Activated naive CD8-positive, alpha-beta T cell treated with anti-CD3 and anti-CD28 coated beads, Interleukin-2, amount 10 ng/mL, durations not matched to agents 7 days and 5 days (primary cell): ENCODE results near the gene IMP4. TPM values are rescaled to one million over a fixed set of nuclear protein-coding genes. Genes with fewer than 3 reads are reported as not detected.

Experiments used
- ATAC-seq: fragments of 150-1000 bp; cut with Tn5 transposase; one replicate; pipeline ENCODE4 v1.10.0; 2021; ENCODE audit warnings: low read depth, moderate library complexity
- POLR2A ChIA-PET: fragments of 350-600 bp; sonication (Branson Sonifier 250); formaldehyde crosslinking; loops from one replicate; lab custom pipeline; 2021; ENCODE audit warnings: antibody characterized with exemption; lab: Charles Lee
- DNase-seq: peaks from one replicate; pipeline ENCODE4 v3.0.0; 2021
- H3K27ac Mint-ChIP-seq: one replicate; pipeline ENCODE4 v1.8.0; 2022; ENCODE audit warnings: mild to moderate bottlenecking, mixed read lengths
- H3K27me3 Mint-ChIP-seq: one replicate; pipeline ENCODE4 v1.8.0; 2022; ENCODE audit warnings: mild to moderate bottlenecking, moderate library complexity, mixed read lengths
- H3K36me3 Mint-ChIP-seq: one replicate; pipeline ENCODE4 v1.8.0; 2021; ENCODE audit warnings: mild to moderate bottlenecking, mixed read lengths
- H3K4me1 Mint-ChIP-seq: one replicate; pipeline ENCODE4 v1.8.0; 2021; ENCODE audit warnings: mixed read lengths
- H3K4me3 Mint-ChIP-seq: one replicate; pipeline ENCODE4 v1.8.0; 2022; ENCODE audit warnings: mild to moderate bottlenecking, moderate library complexity, mixed read lengths
- H3K9me3 Mint-ChIP-seq: one replicate; pipeline ENCODE4 v1.8.0; 2021; ENCODE audit warnings: mixed read lengths
- total RNA-seq, 2 experiments: library from RNA; stranded (reverse); gene quantifications; one replicate each; pipeline ENCODE4 v1.2.3, GENCODE V29; 2021

The IMP4 gene, protein sequence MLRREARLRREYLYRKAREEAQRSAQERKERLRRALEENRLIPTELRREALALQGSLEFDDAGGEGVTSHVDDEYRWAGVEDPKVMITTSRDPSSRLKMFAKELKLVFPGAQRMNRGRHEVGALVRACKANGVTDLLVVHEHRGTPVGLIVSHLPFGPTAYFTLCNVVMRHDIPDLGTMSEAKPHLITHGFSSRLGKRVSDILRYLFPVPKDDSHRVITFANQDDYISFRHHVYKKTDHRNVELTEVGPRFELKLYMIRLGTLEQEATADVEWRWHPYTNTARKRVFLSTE
- 10 to 100 TPM; 64.9 to 65.8 TPM for total RNA-seq

DNA sequence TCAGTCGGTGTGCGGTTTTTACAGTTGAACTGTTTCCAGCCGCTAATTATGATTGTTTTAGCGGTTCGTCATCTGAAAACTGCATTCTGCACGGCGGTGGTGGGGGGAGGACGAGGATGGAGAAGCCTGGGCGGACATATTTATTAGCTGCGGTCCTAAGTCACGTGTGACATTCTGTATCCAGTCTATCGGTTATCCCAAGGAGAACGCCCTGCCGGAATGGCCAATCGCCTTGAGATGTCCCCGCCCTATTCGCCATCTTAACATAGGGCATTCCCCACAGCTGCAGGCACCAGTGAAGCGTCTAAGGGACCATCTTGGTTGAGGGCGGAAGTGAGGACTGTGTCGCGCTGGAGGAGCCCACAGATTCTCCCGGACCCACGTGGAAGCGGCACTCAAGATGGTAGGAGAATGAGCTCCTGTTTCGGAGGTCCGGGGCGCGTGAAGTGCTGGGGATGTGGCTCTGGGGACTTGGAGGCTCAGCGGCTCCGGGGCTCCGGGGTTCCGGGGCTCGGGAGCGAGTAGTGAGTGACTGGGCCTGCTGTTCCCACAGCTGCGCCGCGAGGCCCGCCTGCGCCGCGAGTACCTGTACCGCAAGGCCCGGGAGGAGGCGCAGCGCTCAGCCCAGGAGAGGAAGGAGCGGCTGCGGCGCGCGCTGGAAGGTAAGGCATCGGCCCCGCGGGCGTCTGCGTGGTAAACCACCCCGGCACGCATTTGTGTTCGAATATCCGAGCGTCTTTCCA, at the start of gene IMP4:
Gene IMP4, plus strand, starts transcription at position 365 of the 743 bp plus-strand sequence. Its CDS starts 36 bp downstream, at position 401.
- DNase-seq, result peak; percentile 87
- no peaks in the 10 kb centered on the region for H3K27me3 Mint-ChIP-seq
- peak within 1 kb of the TSS; percentile 99 for H3K4me3 Mint-ChIP-seq
- POLR2A ChIA-PET, result interaction anchor here (1.0 to 3.9 kb wide), 11 partner anchors 8 to 699 kb away, joined by 3 to 42 read pairs (median 11); partner anchors contain the start of genes MZT2B, PTPN18 and SMPD4
- peak within 1 kb of the TSS; percentile 98 for H3K27ac Mint-ChIP-seq
- H3K36me3 Mint-ChIP-seq, result peaks cover 41% of the 10 kb centered on the region
- H3K9me3 Mint-ChIP-seq, result no peaks in the 10 kb centered on the region
- ATAC-seq, result peak; percentile 90
- peaks cover 17% of the 10 kb centered on the region for H3K4me1 Mint-ChIP-seq

DNA sequence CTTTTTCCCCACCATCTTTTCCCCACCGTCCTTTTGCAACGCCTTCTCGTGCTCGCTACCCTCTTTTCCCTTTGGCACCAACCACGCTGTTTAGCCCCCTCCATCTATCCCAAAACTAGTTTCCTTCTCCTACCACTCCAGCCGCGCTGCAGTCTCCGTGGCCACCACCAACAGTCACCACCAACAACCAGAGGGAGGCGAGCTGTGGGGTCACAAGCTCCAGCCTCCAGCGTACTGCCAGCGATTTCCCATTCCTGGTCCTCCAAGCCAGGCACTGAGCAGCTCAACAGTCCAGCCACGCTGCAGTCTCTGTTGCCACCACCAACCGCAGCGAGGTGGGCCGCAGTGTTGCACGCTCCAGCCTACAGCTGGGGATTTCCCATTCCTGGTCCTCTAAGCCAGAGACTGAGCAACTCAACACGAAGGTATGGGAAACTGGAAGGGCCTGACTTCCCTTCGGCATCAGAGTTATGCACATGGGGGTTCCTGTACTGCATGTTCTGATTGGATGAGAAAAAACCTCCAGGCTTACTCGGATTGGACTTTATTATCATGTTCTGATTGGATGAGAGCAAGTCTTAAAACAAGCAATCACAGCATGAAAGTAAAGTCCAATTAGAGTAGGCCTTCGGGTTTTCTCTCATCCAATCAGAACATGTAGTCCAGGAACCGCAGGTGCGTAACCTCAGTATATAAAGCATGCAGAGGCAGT, 42.3 kb upstream of the IMP4 start:
- no peaks in the 10 kb centered on the region for H3K4me1 Mint-ChIP-seq
- DNase-seq (no peak), ATAC-seq (no peak)
- no peak overlapping the region for H3K27ac Mint-ChIP-seq
- H3K9me3 Mint-ChIP-seq, result no peaks in the 10 kb centered on the region
- no peak overlapping the region for H3K4me3 Mint-ChIP-seq
- peaks cover 22% of the 10 kb centered on the region for H3K27me3 Mint-ChIP-seq
- POLR2A ChIA-PET, result no interaction called here
- no peaks in the 10 kb centered on the region for H3K36me3 Mint-ChIP-seq

DNA sequence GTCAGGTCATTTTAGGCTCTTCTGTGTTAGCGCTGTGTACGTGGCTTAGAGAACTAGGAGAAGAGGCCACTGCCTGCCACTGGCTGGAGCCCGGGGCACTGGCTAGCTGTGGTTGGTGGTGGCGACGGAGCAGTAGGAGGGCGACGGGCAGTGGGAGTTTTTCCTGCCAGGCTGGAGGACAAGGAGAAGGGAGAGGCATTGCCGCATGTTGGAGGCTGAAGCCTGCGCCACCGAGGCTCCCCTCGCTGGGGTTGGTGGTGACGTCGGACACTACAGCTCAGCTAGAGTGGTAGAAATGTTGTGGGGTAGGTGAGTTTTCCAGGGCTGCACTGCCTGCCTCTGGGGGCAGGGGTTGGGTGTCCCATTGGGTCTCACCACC, 41.7 kb upstream of the IMP4 start:
- no peak for DNase-seq
- no peaks in the 10 kb centered on the region for H3K36me3 Mint-ChIP-seq
- ATAC-seq, result no peak
- no peaks in the 10 kb centered on the region for H3K9me3 Mint-ChIP-seq
- no peaks in the 10 kb centered on the region for H3K4me1 Mint-ChIP-seq
- H3K4me3 Mint-ChIP-seq, result no peak overlapping the region
- H3K27me3 Mint-ChIP-seq, result peaks cover 25% of the 10 kb centered on the region
- POLR2A ChIA-PET, result no interaction called here
- H3K27ac Mint-ChIP-seq, result no peak overlapping the region

- no peak for ATAC-seq
- peaks cover 18% of the 10 kb centered on the region for H3K27me3 Mint-ChIP-seq
- POLR2A ChIA-PET, result no interaction called here
- H3K4me1 Mint-ChIP-seq, result no peaks in the 10 kb centered on the region
- no peaks in the 10 kb centered on the region for H3K36me3 Mint-ChIP-seq
- H3K9me3 Mint-ChIP-seq, result no peaks in the 10 kb centered on the region
- no peak for DNase-seq
- no peak overlapping the region for H3K4me3 Mint-ChIP-seq
- H3K27ac Mint-ChIP-seq, result no peak overlapping the region
Measured at GRCh38 chr2:130302164-130302886, 40.4 kb upstream of the IMP4 start.

GRCh38 chr2:130303169-130303568, 39.5 kb upstream of the IMP4 start:
- Mint-ChIP-seq H3K4me3 (no peak overlapping the region), H3K27ac (peak overlapping the region; percentile 11), H3K36me3 (no peaks in the 10 kb centered on the region), H3K4me1 (no peaks in the 10 kb centered on the region), H3K27me3 (peaks cover 11% of the 10 kb centered on the region), H3K9me3 (no peaks in the 10 kb centered on the region)
- DNase-seq, result no peak
- no peak for ATAC-seq
- POLR2A ChIA-PET, result no interaction called here

DNA sequence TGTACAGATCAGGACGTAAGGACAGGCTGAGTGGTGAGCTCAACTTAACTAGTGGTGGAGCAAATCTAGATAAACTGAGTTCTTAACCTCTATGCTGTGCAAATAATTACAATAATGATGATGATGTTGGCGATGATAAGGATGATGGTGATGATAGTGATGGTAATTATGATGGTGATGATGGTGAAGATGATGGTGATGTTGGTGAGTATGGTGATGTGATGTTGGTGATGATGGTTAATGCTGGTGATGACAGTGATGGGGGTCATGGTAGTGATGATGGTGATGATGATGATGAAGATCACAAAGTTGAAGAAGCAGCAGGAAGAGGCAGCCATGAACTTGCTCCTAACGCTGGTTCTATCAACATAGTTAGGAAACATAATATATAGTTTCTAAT, 38.0 kb upstream of the IMP4 start:
- Mint-ChIP-seq H3K27ac (no peak overlapping the region), H3K4me1 (no peaks in the 10 kb centered on the region), H3K4me3 (no peak overlapping the region), H3K36me3 (no peaks in the 10 kb centered on the region), H3K9me3 (no peaks in the 10 kb centered on the region), H3K27me3 (peaks cover 8% of the 10 kb centered on the region)
- ATAC-seq, result no peak
- DNase-seq, result no peak
- POLR2A ChIA-PET, result no interaction called here

GRCh38 chr2:130307850-130308249, 34.8 kb upstream of the IMP4 start:
- POLR2A ChIA-PET, result no interaction called here
- ATAC-seq (no peak), DNase-seq (no peak)
- Mint-ChIP-seq H3K36me3 (no peaks in the 10 kb centered on the region), H3K4me3 (no peak overlapping the region), H3K4me1 (no peaks in the 10 kb centered on the region), H3K27me3 (peaks cover 8% of the 10 kb centered on the region), H3K9me3 (no peaks in the 10 kb centered on the region), H3K27ac (no peak overlapping the region)

- peaks cover 5% of the 10 kb centered on the region for H3K27me3 Mint-ChIP-seq
- POLR2A ChIA-PET, result no interaction called here
- no peaks in the 10 kb centered on the region for H3K4me1 Mint-ChIP-seq
- H3K36me3 Mint-ChIP-seq, result no peaks in the 10 kb centered on the region
- no peak overlapping the region for H3K4me3 Mint-ChIP-seq
- DNase-seq, result no peak
- ATAC-seq, result no peak
- no peaks in the 10 kb centered on the region for H3K9me3 Mint-ChIP-seq
- H3K27ac Mint-ChIP-seq, result no peak overlapping the region
Measured at GRCh38 chr2:130310881-130311280, 31.8 kb upstream of the IMP4 start.

GRCh38 chr2:130313812-130314334, 28.8 kb upstream of the IMP4 start:
- no peak overlapping the region for H3K4me3 Mint-ChIP-seq
- no peak overlapping the region for H3K27ac Mint-ChIP-seq
- no peak for DNase-seq
- H3K9me3 Mint-ChIP-seq, result no peaks in the 10 kb centered on the region
- POLR2A ChIA-PET, result no interaction called here
- ATAC-seq, result no peak
- no peaks in the 10 kb centered on the region for H3K4me1 Mint-ChIP-seq
- peaks cover 1% of the 10 kb centered on the region for H3K27me3 Mint-ChIP-seq
- no peaks in the 10 kb centered on the region for H3K36me3 Mint-ChIP-seq

- Mint-ChIP-seq H3K4me3 (no peak overlapping the region), H3K36me3 (no peaks in the 10 kb centered on the region), H3K27ac (no peak overlapping the region), H3K4me1 (no peaks in the 10 kb centered on the region), H3K27me3 (no peaks in the 10 kb centered on the region), H3K9me3 (no peaks in the 10 kb centered on the region)
- no peak for DNase-seq
- ATAC-seq, result no peak
- POLR2A ChIA-PET, result no interaction called here
Measured at GRCh38 chr2:130314377-130314776, 28.3 kb upstream of the IMP4 start.

DNA sequence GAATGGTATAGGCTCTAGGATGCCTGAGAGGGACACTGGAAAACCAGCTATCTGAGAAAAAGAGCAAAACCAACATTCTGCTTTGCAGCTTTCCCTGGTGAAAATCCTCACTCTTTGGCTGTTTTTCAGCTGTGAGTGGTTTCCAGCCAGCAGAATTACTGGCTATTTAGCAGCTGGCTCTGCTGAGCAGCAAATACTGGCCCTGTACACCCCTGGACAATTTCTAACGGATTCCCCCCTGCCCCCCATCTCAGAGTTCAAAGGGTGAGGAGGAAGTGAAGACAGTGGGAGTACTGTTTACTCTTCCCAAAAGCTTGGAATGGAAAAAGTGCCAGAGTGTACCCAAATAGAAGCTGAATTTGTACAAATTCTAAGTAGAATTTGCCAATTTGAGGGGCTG, 26.1 kb upstream of the IMP4 start:
- POLR2A ChIA-PET, result no interaction called here
- no peak overlapping the region for H3K27ac Mint-ChIP-seq
- H3K4me3 Mint-ChIP-seq, result no peak overlapping the region
- DNase-seq (no peak), ATAC-seq (no peak)
- H3K9me3 Mint-ChIP-seq, result no peaks in the 10 kb centered on the region
- H3K36me3 Mint-ChIP-seq, result no peaks in the 10 kb centered on the region
- peaks cover 8% of the 10 kb centered on the region for H3K27me3 Mint-ChIP-seq
- no peaks in the 10 kb centered on the region for H3K4me1 Mint-ChIP-seq

DNA sequence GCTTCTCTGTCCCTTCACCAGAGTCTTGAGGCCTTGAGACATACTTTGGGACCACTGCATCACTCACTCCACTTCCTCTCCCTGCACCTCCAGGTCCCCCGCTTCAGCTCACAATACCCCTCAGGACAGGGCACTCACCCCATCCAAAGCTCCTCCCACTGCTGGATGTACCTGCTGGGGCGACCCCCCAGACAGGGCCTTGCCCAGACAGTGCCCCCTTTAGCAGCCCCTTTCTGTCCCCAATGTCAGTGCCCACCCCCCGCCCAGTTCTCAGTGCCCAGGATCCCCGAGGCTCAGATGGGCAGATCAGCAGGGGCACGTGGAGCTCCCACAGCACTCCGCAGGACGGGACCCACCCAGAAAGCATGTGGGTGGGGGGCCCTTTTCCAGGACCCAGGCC, 23.8 kb upstream of the IMP4 start:
- ATAC-seq (no peak), DNase-seq (no peak)
- POLR2A ChIA-PET, result no interaction called here
- Mint-ChIP-seq H3K4me3 (no peak overlapping the region), H3K36me3 (no peaks in the 10 kb centered on the region), H3K4me1 (no peaks in the 10 kb centered on the region), H3K27ac (no peak overlapping the region), H3K9me3 (no peaks in the 10 kb centered on the region), H3K27me3 (peaks cover 27% of the 10 kb centered on the region)

GRCh38 chr2:130319536-130319935, 23.2 kb upstream of the IMP4 start:
- H3K4me1 Mint-ChIP-seq, result no peaks in the 10 kb centered on the region
- no peak for DNase-seq
- H3K36me3 Mint-ChIP-seq, result no peaks in the 10 kb centered on the region
- H3K4me3 Mint-ChIP-seq, result no peak overlapping the region
- peaks cover 33% of the 10 kb centered on the region for H3K27me3 Mint-ChIP-seq
- no peaks in the 10 kb centered on the region for H3K9me3 Mint-ChIP-seq
- H3K27ac Mint-ChIP-seq, result no peak overlapping the region
- POLR2A ChIA-PET, result no interaction called here
- no peak for ATAC-seq
